HCT116 (cell line): Measurements from ENCODE around the gene EIF4G3. TPM values are rescaled to one million over a fixed set of nuclear protein-coding genes. Genes with fewer than 3 reads are reported as not detected.

Experiments
- ATAC-seq: fragments of 200-7000 bp; cut with Tn5 transposase; 2 replicates; pipeline ENCODE4 v1.9.1; 2020; ENCODE audit warnings: mild to moderate bottlenecking, moderate library complexity
- BruUV-seq: library from RNA; stranded (reverse); fragments of 400-500 nt; replicated peaks from 2 replicates; lab custom pipeline; 2021; lab: Mats Ljungman, UMichigan
- CTCF ChIA-PET: fragments of 300-600 bp; sonication (Branson Sonifier 250); formaldehyde crosslinking; loops from one replicate; lab custom pipeline; 2021; ENCODE audit warnings: antibody characterized with exemption; lab: Charles Lee
- POLR2A ChIA-PET: fragments of 300-600, 350-600 bp; sonication (Branson Sonifier 250); formaldehyde crosslinking; loops from one replicate; lab custom pipeline; 2021; ENCODE audit warnings: antibody characterized with exemption; lab: Charles Lee
- RAD21 ChIA-PET, 2 experiments: fragments of 300-600 bp; sonication (Branson Sonifier 250); formaldehyde crosslinking; loops; one replicate each; lab custom pipeline; 2023; ENCODE audit warnings: low total read pairs in 2 of 2; ENCODE audit not compliant: uncharacterized antibody in 2 of 2, unreplicated experiment in 2 of 2, low non-redundant PET in 1 of 2; lab: Charles Lee
- DNase-seq: peaks from one replicate; pipeline ENCODE4 v3.0.0-alpha.2; 2010; ENCODE audit warnings: low read depth, low spot score
- H2AFZ ChIP-seq: fragments of 200-600 bp; shearing (Covaris generic), sonication (generic); 2 replicates; pipeline ENCODE4 v1.6.1; 2017; ENCODE audit warnings: low read depth, mixed run types, mixed read lengths, antibody characterized with exemption, low read length; ENCODE audit not compliant: poor library complexity, severe bottlenecking
- H3K27ac ChIP-seq: 2 replicates; pipeline ENCODE4 v1.5.1; 2012; ENCODE audit warnings: low read depth, low read length
- H3K27me3 ChIP-seq: fragments of 200-600 bp; sonication (generic); 2 replicates; pipeline ENCODE4 v1.6.1; 2016; ENCODE audit warnings: mixed run types, low read length, mixed read lengths; ENCODE audit not compliant: insufficient read depth
- H3K36me3 ChIP-seq, 2 experiments: fragments of 200-500 bp in 1 of 2; fragments of 200-600 bp in 1 of 2; sonication (Bioruptor generic) in 1 of 2; sonication (generic) in 1 of 2; 2 replicates each; pipeline versions ENCODE4 v1.5.1 to v1.6.1; 2014 to 2016; ENCODE audit warnings: low read length in 2 of 2, inconsistent platforms in 1 of 2, mixed read lengths in 1 of 2, mixed run types in 1 of 2; ENCODE audit not compliant: insufficient read depth in 2 of 2, control insufficient read depth in 1 of 2
- H3K4me1 ChIP-seq, 2 experiments: fragments of 200-600 bp in 1 of 2; sonication (generic) in 1 of 2; 2 replicates each; pipeline versions ENCODE4 v1.5.1 to v1.6.1; 2012 to 2017; ENCODE audit warnings: low read length in 2 of 2, inconsistent platforms in 1 of 2, mild to moderate bottlenecking in 1 of 2, mixed read lengths in 1 of 2, mixed run types in 1 of 2, moderate library complexity in 1 of 2; ENCODE audit not compliant: insufficient read depth in 2 of 2, control insufficient read depth in 1 of 2
- H3K4me2 ChIP-seq: fragments of 200-600 bp; sonication (generic); 2 replicates; pipeline ENCODE4 v1.6.1; 2017; ENCODE audit warnings: mixed run types, low read length, mixed read lengths
- H3K4me3 ChIP-seq, 2 experiments: fragments of 200-600 bp in 1 of 2; sonication (generic) in 1 of 2; replicated peaks in 1 of 2; 2 replicates each; pipeline ENCODE4 v1.5.1; 2011 to 2016; ENCODE audit warnings: low read length in 2 of 2, control low read depth in 1 of 2, low read depth in 1 of 2, mild to moderate bottlenecking in 1 of 2, mixed read lengths in 1 of 2, mixed run types in 1 of 2
- H3K79me2 ChIP-seq: fragments of 200-600 bp; sonication (generic); 2 replicates; pipeline ENCODE4 v1.6.1; 2017; ENCODE audit warnings: mild to moderate bottlenecking, mixed run types, low read length, moderate library complexity, mixed read lengths; ENCODE audit not compliant: insufficient read depth
- H3K9ac ChIP-seq: fragments of 200-600 bp; sonication (generic); 2 replicates; pipeline ENCODE4 v1.6.1; 2016; ENCODE audit warnings: low read length, mixed read lengths
- H3K9me2 ChIP-seq: fragments of 200-600 bp; sonication (generic), shearing (Covaris generic); 2 replicates; pipeline ENCODE4 v1.6.1; 2017; ENCODE audit warnings: mixed run types, mild to moderate bottlenecking, moderate library complexity; ENCODE audit not compliant: insufficient read depth
- H3K9me3 ChIP-seq, 2 experiments: fragments of 200-500 bp in 1 of 2; fragments of 200-600 bp in 1 of 2; sonication (Bioruptor generic) in 1 of 2; sonication (generic) in 1 of 2; 2 replicates each; pipeline ENCODE4 v1.6.1; 2014 to 2017; ENCODE audit warnings: low read length in 2 of 2, mixed read lengths in 2 of 2, inconsistent platforms in 1 of 2, low read depth in 1 of 2, mild to moderate bottlenecking in 1 of 2, mixed run types in 1 of 2, moderate library complexity in 1 of 2; ENCODE audit not compliant: control insufficient read depth in 1 of 2, insufficient read depth in 1 of 2
- H4K20me1 ChIP-seq: fragments of 200-600 bp; sonication (generic), shearing (Covaris generic); 2 replicates; pipeline ENCODE4 v1.6.1; 2017; ENCODE audit warnings: mixed run types, mild to moderate bottlenecking, moderate library complexity; ENCODE audit not compliant: insufficient read depth
- CEBPB ChIP-seq: IDR thresholded peaks from 2 replicates; pipeline ENCODE4 v1.6.1; 2012; ENCODE audit warnings: low read depth
- CTCF ChIP-seq, 3 experiments: fragments of 200-600 bp in 1 of 3; sonication (generic) in 1 of 3; IDR thresholded peaks in 2 of 3; conservative IDR thresholded peaks in 1 of 3; 2 replicates each; pipeline ENCODE4 v1.5.1; 2012 to 2017; ENCODE audit warnings: low read depth in 2 of 3, low read length in 2 of 3, antibody characterized with exemption in 1 of 3, borderline replicate concordance in 1 of 3, control low read depth in 1 of 3, mild to moderate bottlenecking in 1 of 3, mixed read lengths in 1 of 3, mixed run types in 1 of 3, moderate library complexity in 1 of 3; ENCODE audit not compliant: insufficient read depth in 1 of 3
- EGR1 ChIP-seq: IDR thresholded peaks from 2 replicates; pipeline ENCODE4 v1.6.1; 2012; ENCODE audit warnings: low read depth
- EZH2 ChIP-seq: fragments of 200-600 bp; sonication (generic); IDR thresholded peaks from 2 replicates; pipeline ENCODE4 v1.6.1; 2017; ENCODE audit warnings: antibody characterized with exemption, mixed run types
- EZH2phosphoT487 ChIP-seq: fragments of 200-600 bp; IDR thresholded peaks from 2 replicates; pipeline ENCODE4 v1.6.1; 2018; ENCODE audit warnings: antibody characterized with exemption, borderline replicate concordance
- FOSL1 ChIP-seq: IDR thresholded peaks from 2 replicates; pipeline ENCODE4 v1.6.1; 2012; ENCODE audit warnings: low read depth
- POLR2A ChIP-seq: IDR thresholded peaks from 2 replicates; pipeline ENCODE4 v1.7.0; 2011; ENCODE audit warnings: borderline replicate concordance; ENCODE audit not compliant: insufficient read depth, insufficient read length; ENCODE audit errors: extremely low read depth
- POLR2AphosphoS5 ChIP-seq: IDR thresholded peaks from 2 replicates; pipeline ENCODE4 v1.6.1; 2011; ENCODE audit warnings: mild to moderate bottlenecking, low read depth, low read length, moderate library complexity
- RAD21 ChIP-seq: IDR thresholded peaks from 2 replicates; pipeline ENCODE4 v1.6.1; 2012; ENCODE audit warnings: low read depth, mild to moderate bottlenecking
- REST ChIP-seq: IDR thresholded peaks from 2 replicates; pipeline ENCODE4 v1.6.1; 2012; ENCODE audit warnings: low read depth
- SIN3A ChIP-seq: IDR thresholded peaks from 2 replicates; pipeline ENCODE4 v1.6.1; 2012; ENCODE audit warnings: low read depth
- SRF ChIP-seq: IDR thresholded peaks from 2 replicates; pipeline ENCODE4 v1.6.1; 2012; ENCODE audit warnings: low read depth
- YY1 ChIP-seq: IDR thresholded peaks from 2 replicates; pipeline ENCODE4 v1.6.1; 2011; ENCODE audit warnings: low read length, low read depth, moderate library complexity, mild to moderate bottlenecking; ENCODE audit not compliant: insufficient replicate concordance; ENCODE audit errors: extremely low read depth
- ZNF274 ChIP-seq: fragments of 200-500 bp; sonication (Bioruptor generic); IDR thresholded peaks from 2 replicates; pipeline ENCODE4 v1.6.1; 2014; ENCODE audit warnings: mild to moderate bottlenecking, low read depth, low read length, inconsistent platforms
- intact Hi-C: fragments of 100-400 bp; cut with micrococcal nuclease; formaldehyde crosslinking; loops from 2 replicates; pipeline ENCODE4 v1.10.0; 2022
- total RNA-seq: library from RNA; stranded (reverse); gene quantifications from one replicate; pipeline ENCODE4 v1.2.1, GENCODE V29; 2021; ENCODE audit not compliant: unreplicated experiment

Gene EIF4G3
- total RNA-seq, 1 experiment from 2014 or later = 40.1 TPM

- no TSS peak for BruUV-seq
- Histone ChIP-seq H2AFZ (no peak overlapping the region), H4K20me1 (no peaks in the 10 kb centered on the region), H3K36me3 (0 out of 4 replicates have a peak, but pooled peaks cover 0 to 2% of the 10 kb centered on the region in 2 experiments), H3K4me2 (no peak overlapping the region), H3K9ac (no peak overlapping the region), H3K9me2 (no peaks in the 10 kb centered on the region), H3K4me1 (no peaks in the 10 kb centered on the region), H3K9me3 (no peaks in the 10 kb centered on the region), H3K27me3 (no peaks in the 10 kb centered on the region), H3K79me2 (no peaks in the 10 kb centered on the region), H3K27ac (no peak overlapping the region), H3K4me3 (no peak overlapping the region)
- TF ChIP-seq EZH2 = no peak
- no peak for TF ChIP-seq CEBPB
- TF ChIP-seq FOSL1 = no peak
- TF ChIP-seq SIN3A = no peak
- no peak for TF ChIP-seq YY1
- no peak for TF ChIP-seq REST
- no peak for TF ChIP-seq EGR1
- TF ChIP-seq POLR2AphosphoS5 = no peak
- no peak for TF ChIP-seq EZH2phosphoT487
- TF ChIP-seq SRF = no peak
- no peak for TF ChIP-seq POLR2A
- TF ChIP-seq CTCF (IDR thresholded peaks at IDR 0.05 in 2 of 3, conservative IDR thresholded peaks at IDR 0.05 in 1 of 3; ENCODE audit: borderline replicate concordance in 1 of 3, insufficient read depth in 1 of 3, low read depth in 2 of 3, low read length in 2 of 3) = no peak
- TF ChIP-seq ZNF274 = no peak
- TF ChIP-seq RAD21 = no peak
- ChIA-PET RAD21 (no interaction called here), POLR2A (no interaction called here), CTCF (no interaction called here)
- no peak for DNase-seq
- ATAC-seq = no peak
- intact Hi-C loops = no loop called here
These were observed 301.3 kb downstream of the EIF4G3 start for GRCh38 chr1:20875198-20875973.
